K562 (cell line): Measurements from ENCODE around the gene LRRC15. TPM values are rescaled to one million over a fixed set of nuclear protein-coding genes. Genes with fewer than 3 reads are reported as not detected.

Experiments used
- CC2D1A ChIP-seq: fragments of 450-650 bp; IDR thresholded peaks from 2 replicates; pipeline ENCODE4 v1.6.1; 2017; ENCODE audit warnings: mild to moderate bottlenecking
- CREM ChIP-seq: IDR thresholded peaks from 2 replicates; pipeline ENCODE4 v1.6.1; 2014; ENCODE audit warnings: antibody characterized with exemption, low read depth
- HNRNPH1 ChIP-seq: fragments of 200-400 bp; formaldehyde crosslinking; optimal IDR thresholded peaks from 2 replicates; pipeline ENCODE3; 2017; ENCODE audit warnings: low read depth, mild to moderate bottlenecking, low read length, moderate library complexity
- L3MBTL2 ChIP-seq: fragments of 450-650 bp; IDR thresholded peaks from 2 replicates; pipeline ENCODE4 v1.6.1; 2016; ENCODE audit warnings: mild to moderate bottlenecking, moderate library complexity
- MLX ChIP-seq, 2 experiments: fragments of 450-650 bp in 1 of 2; sonication (generic) in 1 of 2; formaldehyde crosslinking; conservative IDR thresholded peaks; 2 replicates each; pipeline versions ENCODE4 v1.4.0 to v1.8.1; 2020 to 2022; ENCODE audit warnings: mild to moderate bottlenecking in 1 of 2, missing genetic modification reagents in 1 of 2
- NCOA4 ChIP-seq: fragments of 450-650 bp; IDR thresholded peaks from 2 replicates; pipeline ENCODE4 v1.6.1; 2018; ENCODE audit warnings: mild to moderate bottlenecking; ENCODE audit not compliant: partially characterized antibody
- PCBP1 ChIP-seq: fragments of 200-400 bp; formaldehyde crosslinking; IDR thresholded peaks from 2 replicates; pipeline ENCODE4 v1.6.1; 2018; ENCODE audit warnings: mild to moderate bottlenecking, low read depth, low read length; ENCODE audit not compliant: poor library complexity, severe bottlenecking
- POLR2G ChIP-seq: fragments of 200-400 bp; formaldehyde crosslinking; IDR thresholded peaks from 2 replicates; pipeline ENCODE4 v1.6.1; 2017; ENCODE audit warnings: low read depth, mild to moderate bottlenecking, antibody characterized with exemption, low read length, moderate library complexity
- RBFOX2 ChIP-seq: fragments of 200-400 bp; formaldehyde crosslinking; IDR thresholded peaks from 2 replicates; pipeline ENCODE4 v1.6.1; 2017; ENCODE audit warnings: low read depth, mild to moderate bottlenecking, low read length, moderate library complexity
- RBM14 ChIP-seq: fragments of 200-400 bp; formaldehyde crosslinking; IDR thresholded peaks from 2 replicates; pipeline ENCODE4 v1.6.1; 2018; ENCODE audit warnings: low read depth, mild to moderate bottlenecking, low read length, moderate library complexity, borderline replicate concordance; ENCODE audit not compliant: insufficient read depth
- SFPQ ChIP-seq: fragments of 200-400 bp; formaldehyde crosslinking; IDR thresholded peaks from 2 replicates; pipeline ENCODE4 v1.6.1; 2017; ENCODE audit warnings: mild to moderate bottlenecking, low read depth, low read length, moderate library complexity
- ZBTB34 ChIP-seq: fragments of 250-450 bp; sonication (Bioruptor Pico); IDR thresholded peaks from 2 replicates; pipeline ENCODE4 v1.8.0; 2021; ENCODE audit warnings: mild to moderate bottlenecking, moderate library complexity
- polyA plus RNA-seq, 8 experiments: library from polyadenylated mRNA; depleted of rRNA in 4 of 8; stranded (reverse) in 5 of 8; unstranded in 3 of 8; fragments of >200 nt; fragmentation: Nextera tagmentation in 2 of 8; fragmentation: Illumina TruSeq in 1 of 8; extraction: Ambion mirVana in 2 of 8; extraction: Trizol in 1 of 8; gene quantifications; 2 replicates each; pipeline versions ENCODE4 v1.2.1 to v1.2.3, GENCODE V29; 2011 to 2014; ENCODE audit warnings: inconsistent platforms in 1 of 8, missing spikeins in 1 of 8
- total RNA-seq, 7 experiments: library from RNA; depleted of rRNA in 6 of 7; stranded (reverse); fragments of >200 nt in 6 of 7; fragmentation: Illumina TruSeq in 2 of 7; extraction: Trizol in 2 of 7; gene quantifications; 2 replicates each; pipeline versions ENCODE4 v1.2.1 to v1.2.3, GENCODE V29; 2011 to 2021; ENCODE audit warnings: low replicate concordance in 1 of 7
- TF ChIP-seq, protein P1 (sequence below): sonication (generic); formaldehyde crosslinking; IDR thresholded peaks from 2 replicates; pipeline ENCODE4 v1.8.0; 2022; ENCODE audit warnings: mild to moderate bottlenecking, missing genetic modification reagents
- TF ChIP-seq, protein P2 (sequence below): fragments of 450-650 bp; formaldehyde crosslinking; IDR thresholded peaks from 2 replicates; pipeline ENCODE4 v1.4.0; 2020; ENCODE audit warnings: mild to moderate bottlenecking, moderate library complexity
- TF ChIP-seq, protein P3 (sequence below): fragments of 250-450 bp; sonication (Bioruptor Pico); IDR thresholded peaks from 2 replicates; pipeline ENCODE4 v1.5.0; 2021

Gene LRRC15
- total and polyA plus RNA-seq, 9 of the 15 experiments (the other 6 are each of a cell fraction or from before 2014, with no cell fraction given), result not detected

GRCh38 chr3:194326192-194326967 lies 43.2 kb downstream of the LRRC15 start (continued):
- no peak for TF ChIP-seq SFPQ
- TF ChIP-seq, protein P1, sequence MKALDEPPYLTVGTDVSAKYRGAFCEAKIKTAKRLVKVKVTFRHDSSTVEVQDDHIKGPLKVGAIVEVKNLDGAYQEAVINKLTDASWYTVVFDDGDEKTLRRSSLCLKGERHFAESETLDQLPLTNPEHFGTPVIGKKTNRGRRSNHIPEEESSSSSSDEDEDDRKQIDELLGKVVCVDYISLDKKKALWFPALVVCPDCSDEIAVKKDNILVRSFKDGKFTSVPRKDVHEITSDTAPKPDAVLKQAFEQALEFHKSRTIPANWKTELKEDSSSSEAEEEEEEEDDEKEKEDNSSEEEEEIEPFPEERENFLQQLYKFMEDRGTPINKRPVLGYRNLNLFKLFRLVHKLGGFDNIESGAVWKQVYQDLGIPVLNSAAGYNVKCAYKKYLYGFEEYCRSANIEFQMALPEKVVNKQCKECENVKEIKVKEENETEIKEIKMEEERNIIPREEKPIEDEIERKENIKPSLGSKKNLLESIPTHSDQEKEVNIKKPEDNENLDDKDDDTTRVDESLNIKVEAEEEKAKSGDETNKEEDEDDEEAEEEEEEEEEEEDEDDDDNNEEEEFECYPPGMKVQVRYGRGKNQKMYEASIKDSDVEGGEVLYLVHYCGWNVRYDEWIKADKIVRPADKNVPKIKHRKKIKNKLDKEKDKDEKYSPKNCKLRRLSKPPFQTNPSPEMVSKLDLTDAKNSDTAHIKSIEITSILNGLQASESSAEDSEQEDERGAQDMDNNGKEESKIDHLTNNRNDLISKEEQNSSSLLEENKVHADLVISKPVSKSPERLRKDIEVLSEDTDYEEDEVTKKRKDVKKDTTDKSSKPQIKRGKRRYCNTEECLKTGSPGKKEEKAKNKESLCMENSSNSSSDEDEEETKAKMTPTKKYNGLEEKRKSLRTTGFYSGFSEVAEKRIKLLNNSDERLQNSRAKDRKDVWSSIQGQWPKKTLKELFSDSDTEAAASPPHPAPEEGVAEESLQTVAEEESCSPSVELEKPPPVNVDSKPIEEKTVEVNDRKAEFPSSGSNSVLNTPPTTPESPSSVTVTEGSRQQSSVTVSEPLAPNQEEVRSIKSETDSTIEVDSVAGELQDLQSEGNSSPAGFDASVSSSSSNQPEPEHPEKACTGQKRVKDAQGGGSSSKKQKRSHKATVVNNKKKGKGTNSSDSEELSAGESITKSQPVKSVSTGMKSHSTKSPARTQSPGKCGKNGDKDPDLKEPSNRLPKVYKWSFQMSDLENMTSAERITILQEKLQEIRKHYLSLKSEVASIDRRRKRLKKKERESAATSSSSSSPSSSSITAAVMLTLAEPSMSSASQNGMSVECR, result no peak
- TF ChIP-seq, protein P2, sequence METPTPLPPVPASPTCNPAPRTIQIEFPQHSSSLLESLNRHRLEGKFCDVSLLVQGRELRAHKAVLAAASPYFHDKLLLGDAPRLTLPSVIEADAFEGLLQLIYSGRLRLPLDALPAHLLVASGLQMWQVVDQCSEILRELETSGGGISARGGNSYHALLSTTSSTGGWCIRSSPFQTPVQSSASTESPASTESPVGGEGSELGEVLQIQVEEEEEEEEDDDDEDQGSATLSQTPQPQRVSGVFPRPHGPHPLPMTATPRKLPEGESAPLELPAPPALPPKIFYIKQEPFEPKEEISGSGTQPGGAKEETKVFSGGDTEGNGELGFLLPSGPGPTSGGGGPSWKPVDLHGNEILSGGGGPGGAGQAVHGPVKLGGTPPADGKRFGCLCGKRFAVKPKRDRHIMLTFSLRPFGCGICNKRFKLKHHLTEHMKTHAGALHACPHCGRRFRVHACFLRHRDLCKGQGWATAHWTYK (CRISPR knock-in tag), result no peak
- peak; percentile 19; the same call in 1 of the 2 replicates for TF ChIP-seq CC2D1A
- TF ChIP-seq MLX (CRISPR knock-in tag; conservative IDR thresholded peaks at IDR 0.05), result no peak
- no peak for TF ChIP-seq RBM14
- no peak for TF ChIP-seq NCOA4
- TF ChIP-seq L3MBTL2, result peak; percentile 54
- TF ChIP-seq, protein P3, sequence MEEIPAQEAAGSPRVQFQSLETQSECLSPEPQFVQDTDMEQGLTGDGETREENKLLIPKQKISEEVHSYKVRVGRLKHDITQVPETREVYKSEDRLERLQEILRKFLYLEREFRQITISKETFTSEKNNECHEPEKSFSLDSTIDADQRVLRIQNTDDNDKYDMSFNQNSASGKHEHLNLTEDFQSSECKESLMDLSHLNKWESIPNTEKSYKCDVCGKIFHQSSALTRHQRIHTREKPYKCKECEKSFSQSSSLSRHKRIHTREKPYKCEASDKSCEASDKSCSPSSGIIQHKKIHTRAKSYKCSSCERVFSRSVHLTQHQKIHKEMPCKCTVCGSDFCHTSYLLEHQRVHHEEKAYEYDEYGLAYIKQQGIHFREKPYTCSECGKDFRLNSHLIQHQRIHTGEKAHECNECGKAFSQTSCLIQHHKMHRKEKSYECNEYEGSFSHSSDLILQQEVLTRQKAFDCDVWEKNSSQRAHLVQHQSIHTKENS (CRISPR knock-in tag), result no peak
- TF ChIP-seq RBFOX2, result no peak
- TF ChIP-seq PCBP1, result no peak
- no peak for TF ChIP-seq CREM
- no peak for TF ChIP-seq ZBTB34
- TF ChIP-seq HNRNPH1, result no peak
- TF ChIP-seq POLR2G, result no peak
